ENCODE data around the gene RPL37.

DNA sequence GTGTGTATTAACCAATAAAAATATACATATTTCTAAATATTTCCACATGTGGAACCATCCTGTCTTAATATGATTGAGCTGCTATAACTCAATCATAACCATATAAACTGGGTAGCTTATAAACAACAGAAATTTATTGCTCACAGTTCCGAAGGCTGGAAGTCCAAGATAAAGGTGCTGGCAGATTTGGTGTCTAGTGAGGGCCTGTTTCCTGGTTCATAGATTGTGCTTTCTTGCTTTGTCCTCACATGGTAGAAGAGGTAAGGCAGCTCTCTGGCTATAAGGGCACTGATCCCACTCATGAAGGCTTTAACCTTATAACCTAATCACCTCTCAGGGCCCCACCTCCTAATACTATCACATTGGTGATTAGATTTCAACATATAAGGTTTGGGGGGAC, 22.9 kb downstream of the RPL37 start:
- no peak for TF ChIP-seq EZH2 (IDR thresholded peaks at IDR 0.05; ENCODE audit: low read length, missing control alignments)
- TF ChIP-seq, protein P1, sequence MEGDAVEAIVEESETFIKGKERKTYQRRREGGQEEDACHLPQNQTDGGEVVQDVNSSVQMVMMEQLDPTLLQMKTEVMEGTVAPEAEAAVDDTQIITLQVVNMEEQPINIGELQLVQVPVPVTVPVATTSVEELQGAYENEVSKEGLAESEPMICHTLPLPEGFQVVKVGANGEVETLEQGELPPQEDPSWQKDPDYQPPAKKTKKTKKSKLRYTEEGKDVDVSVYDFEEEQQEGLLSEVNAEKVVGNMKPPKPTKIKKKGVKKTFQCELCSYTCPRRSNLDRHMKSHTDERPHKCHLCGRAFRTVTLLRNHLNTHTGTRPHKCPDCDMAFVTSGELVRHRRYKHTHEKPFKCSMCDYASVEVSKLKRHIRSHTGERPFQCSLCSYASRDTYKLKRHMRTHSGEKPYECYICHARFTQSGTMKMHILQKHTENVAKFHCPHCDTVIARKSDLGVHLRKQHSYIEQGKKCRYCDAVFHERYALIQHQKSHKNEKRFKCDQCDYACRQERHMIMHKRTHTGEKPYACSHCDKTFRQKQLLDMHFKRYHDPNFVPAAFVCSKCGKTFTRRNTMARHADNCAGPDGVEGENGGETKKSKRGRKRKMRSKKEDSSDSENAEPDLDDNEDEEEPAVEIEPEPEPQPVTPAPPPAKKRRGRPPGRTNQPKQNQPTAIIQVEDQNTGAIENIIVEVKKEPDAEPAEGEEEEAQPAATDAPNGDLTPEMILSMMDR (conservative IDR thresholded peaks at IDR 0.05 in 1 of 2, IDR thresholded peaks at IDR 0.05 in 1 of 2; ENCODE audit: low read depth in 1 of 2, low read length in 2 of 2): no peak
